NCI-H187 (cell line): ENCODE data around the gene GATAD2A.

Experiments used
- DNase-seq, 2 experiments: peaks; one replicate each; lab custom pipeline; 2025; lab: John Stamatoyannopoulos, UW

Gene GATAD2A

DNA sequence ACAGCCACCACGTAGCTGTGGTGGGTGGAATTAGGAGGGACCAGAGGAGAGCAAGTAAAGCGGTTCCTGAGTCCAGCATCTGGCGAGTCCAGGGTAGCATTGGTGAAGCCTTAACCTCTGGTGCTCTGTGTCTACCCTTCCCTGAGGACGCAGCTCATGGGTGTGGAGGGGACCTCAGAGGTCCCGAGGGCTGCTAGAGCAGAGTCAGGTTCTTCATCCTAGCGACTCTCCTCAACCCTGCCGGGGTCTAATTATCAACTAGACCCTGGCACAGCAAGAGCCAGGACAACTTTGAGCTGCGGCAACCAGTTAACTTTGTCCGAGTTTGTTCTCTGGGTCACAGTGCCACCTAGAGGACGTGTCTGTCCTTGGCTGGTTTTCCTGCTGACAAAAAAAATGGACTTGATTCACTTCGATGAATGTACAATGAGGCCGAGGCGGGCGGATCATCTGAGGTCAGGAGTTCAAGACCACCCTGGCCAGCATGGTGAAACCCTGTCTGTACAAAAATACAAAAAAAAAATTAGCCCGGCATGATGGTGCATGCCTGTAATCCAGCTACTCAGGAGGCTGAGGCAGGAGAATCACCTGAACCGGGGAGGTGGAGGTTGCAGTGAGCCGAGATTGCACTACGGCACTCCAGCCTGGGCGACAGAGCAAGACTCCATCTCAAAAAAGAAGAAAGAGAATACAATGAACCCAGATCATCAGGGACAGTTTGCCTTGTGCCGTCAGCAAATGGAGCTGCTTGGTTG lies 84.9 kb downstream of the GATAD2A start:
- DNase-seq = peak in 1 of 2 experiments; percentile 15

DNA sequence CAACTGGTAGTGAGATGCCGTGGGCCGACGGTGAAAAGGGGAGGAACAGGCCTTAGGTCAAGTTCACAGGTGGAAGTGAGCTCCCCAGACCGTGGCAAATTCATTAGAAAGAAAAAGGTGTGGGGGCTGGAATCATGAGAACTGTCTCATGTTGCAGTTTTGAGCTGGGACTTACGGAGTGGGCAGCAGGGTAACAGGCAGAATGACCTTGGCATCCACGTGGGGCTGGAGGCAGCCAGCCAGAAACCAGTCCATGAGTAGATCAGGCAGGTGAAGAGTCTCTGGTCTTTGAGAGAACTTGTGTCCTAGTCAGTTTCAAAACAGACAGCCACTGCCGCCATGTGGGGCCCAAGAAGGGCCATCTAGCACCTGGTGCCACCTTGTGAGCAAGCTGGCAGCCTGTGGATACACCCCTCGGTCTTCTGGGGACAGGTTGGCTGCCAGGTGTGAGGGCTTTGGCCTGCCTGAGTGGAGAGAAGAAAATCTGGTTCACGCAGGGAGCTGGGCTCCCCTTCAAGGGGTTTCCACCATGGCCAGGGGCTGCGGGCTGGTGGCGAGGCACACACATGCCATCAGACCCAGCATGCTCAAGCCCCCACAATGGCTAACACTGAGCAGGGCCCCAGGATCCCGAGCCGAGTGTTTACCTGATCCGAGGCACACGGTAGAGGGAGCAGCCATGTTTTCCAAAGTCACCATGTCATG lies 86.0 kb downstream of the GATAD2A start:
- no peak for DNase-seq

DNA sequence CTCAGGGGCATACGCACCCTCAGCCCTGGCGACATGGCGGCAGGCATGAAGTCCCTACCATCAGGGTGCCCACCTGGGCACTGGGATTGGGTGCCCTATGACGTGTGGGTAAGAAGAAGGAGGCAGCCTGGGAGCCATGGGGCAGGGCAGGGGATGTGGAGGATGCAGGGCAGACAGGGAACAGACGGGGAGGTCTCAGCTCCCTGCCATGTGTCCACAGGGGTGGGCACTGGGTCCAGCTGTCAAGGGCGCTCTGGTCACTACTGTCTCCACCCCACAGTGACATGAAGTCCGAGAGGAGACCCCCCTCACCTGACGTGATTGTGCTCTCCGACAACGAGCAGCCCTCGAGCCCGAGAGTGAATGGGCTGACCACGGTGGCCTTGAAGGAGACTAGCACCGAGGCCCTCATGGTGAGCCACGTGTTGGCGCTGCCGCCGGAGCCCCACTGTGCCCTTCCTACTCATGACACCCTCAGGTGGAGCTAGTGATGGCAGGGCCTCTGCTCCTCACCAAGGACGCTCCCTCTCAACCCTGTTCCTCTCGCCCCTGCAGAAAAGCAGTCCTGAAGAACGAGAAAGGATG lies 86.6 kb downstream of the GATAD2A start:
- no peak for DNase-seq

DNA sequence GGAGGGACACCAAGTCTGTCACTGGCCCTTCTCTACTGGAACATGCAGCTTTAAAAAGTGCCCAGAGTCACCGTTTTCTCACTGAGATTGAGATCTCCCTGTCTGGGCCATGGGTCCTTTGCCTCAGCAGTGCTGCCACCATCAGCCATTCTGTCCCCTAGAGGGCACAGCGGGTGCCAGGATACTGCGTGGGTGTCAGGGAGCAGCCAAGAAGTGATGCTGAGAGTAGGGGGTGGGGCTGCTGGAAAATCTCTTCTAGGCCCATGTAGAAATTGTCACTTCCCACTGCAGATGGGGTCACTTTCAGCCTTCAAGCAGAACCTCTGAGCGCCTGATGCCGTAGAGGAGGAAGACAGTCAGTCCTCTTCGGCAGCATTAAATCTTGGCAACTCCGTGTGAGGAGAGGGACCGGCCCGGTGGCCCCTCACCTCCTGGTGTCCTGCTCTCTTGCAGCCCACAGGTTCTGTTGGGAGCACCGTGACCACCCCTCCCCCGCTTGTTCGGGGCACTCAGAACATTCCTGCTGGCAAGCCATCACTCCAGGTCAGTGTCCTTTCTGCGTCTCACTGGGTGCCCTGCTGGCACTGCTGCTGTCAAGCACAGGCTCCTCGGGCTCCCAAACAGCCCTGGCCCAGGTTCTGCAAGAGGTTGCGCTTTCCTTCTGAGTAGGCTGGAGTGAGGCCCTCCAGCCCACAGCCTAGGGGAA lies 88.5 kb downstream of the GATAD2A start:
- no peak for DNase-seq

DNA sequence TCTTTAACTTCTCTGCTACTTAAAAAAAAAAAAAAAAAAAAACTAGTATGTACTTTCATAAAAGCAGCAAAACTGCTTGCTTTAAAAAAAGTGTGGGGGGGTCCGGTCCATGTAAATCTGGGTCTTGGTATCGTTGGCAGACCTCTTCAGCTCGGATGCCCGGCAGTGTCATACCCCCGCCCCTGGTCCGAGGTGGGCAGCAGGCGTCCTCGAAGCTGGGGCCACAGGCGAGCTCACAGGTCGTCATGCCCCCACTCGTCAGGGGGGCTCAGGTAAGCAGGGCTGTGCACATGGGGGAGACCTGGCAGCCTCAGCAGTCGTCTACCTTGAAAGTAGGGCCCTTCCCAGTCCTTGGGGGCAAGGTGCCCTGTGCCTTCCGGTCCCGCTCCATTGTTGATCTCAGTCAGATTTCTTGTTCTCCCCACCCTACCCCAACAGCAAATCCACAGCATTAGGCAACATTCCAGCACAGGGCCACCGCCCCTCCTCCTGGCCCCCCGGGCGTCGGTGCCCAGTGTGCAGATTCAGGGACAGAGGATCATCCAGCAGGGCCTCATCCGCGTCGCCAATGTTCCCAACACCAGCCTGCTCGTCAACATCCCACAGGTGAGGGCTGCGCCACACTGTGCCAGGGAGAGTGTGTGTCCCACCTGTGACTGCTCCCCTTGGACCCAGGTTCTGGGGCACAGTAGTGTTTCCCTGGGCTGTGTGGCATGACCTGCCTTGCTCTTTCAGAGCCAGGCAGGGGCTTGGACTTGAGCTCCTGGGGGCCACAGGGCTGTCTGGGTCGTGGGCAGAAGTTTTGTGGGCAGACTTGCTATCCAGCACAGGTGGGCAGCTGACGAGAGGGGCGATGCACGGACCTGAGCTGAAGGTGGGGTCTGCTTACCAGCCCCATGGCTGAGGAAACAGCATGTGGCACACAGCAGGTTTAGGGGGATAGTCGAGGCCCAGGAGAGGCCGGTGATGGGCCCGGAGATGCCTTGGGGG lies 90.4 kb downstream of the GATAD2A start:
- no peak for DNase-seq

DNA sequence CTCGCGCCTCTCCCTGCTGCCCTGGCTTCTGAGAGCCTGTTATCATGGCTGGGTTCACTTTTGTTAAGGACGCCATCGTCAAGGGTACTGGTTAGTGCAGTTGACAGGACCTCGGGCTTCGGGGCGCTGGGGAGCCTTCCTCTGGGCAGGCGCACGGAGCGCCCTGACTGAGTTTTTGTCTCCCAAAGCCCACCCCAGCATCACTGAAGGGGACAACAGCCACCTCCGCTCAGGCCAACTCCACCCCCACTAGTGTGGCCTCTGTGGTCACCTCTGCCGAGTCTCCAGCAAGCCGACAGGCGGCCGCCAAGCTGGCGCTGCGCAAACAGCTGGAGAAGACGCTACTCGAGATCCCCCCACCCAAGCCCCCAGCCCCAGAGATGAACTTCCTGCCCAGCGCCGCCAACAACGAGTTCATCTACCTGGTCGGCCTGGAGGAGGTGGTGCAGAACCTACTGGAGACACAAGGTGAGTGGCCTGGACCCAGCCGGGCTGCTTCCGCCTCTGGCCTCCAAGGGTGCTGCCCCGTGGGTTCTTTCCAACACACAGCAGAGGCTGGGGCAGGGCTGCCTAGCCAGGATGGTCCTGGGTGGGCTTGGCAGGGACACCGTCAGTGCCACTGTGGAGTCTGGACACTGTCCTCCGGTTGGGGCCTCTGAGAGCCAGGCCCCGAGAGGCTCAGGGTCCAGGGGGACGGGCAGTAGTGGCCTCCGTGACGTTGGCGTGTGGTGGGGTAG lies 92.9 kb downstream of the GATAD2A start:
- DNase-seq = no peak

DNA sequence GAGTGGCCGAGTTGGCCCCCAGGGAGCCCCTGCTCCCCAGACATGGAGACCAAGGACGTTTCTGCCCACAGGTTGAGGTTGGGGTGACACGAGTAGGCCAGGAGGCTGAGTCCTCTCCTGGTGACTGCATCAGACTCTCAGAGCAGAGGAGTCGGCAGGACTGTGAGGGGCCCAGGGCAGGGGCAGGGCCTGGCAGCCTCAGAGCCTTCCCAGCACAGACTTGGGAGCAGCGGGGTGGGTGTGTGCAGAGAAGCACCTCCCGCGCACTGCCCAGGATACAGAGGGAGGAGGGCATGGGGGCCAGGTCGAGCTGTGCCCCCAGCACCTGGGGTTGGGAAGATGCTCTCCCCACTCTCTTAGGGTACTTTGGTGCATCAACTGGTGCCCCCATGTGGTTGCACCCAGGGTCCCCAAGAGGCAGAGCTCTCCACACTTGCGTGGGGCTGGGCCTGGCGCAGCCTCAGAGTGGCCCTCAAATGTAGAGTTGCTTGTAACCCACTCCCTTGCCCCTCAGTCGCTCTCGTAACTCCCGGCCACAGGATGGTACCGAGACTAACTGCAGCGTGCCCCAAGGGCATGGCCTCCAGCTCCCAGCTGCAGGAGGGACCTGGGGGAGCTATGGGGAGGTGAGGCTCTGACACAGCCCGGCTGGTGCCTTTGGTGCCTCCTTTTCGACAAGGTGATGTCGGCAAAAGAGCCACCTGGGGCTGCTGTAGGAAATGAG lies 94.0 kb downstream of the GATAD2A start:
- DNase-seq = no peak

DNA sequence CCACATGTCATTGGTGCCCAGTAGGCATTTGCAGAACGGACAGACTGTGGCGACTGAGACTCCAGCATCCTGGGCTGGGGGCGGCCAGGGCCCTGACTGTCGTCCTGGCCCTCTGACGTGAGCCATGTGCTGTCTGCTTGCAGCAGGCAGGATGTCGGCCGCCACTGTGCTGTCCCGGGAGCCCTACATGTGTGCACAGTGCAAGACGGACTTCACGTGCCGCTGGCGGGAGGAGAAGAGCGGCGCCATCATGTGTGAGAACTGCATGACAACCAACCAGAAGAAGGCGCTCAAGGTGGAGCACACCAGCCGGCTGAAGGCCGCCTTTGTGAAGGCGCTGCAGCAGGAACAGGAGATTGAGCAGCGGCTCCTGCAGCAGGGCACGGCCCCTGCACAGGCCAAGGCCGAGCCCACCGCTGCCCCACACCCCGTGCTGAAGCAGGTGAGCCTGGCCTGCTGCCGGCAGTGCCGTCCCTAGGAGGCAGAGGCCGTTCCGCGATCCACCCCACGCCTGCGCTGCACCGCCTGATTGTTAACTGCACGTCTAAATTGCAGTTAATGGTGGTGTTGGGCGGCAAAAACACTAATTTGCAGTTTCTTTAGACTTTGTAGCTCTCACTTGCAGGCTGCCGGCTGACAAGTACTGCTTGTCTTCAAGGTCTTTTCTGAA lies 95.6 kb downstream of the GATAD2A start:
- no peak for DNase-seq

DNA sequence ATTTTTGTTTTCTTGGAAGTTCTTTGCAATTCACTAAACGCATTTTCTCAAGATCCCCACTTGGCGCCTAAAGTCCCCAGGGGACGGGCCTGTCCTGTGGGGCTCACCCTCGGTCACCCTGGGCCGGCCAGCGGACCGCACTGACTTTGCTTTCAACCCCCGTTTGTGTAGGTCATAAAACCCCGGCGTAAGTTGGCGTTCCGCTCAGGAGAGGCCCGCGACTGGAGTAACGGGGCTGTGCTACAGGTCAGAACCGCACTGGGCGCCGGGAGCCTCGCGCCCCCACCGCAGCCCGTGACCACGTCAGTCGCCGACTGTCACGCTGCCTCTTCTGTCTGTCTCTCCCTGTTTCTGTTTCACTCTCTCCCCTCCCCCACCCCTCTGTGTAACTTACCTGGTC lies 96.3 kb downstream of the GATAD2A start:
- DNase-seq = no peak

DNA sequence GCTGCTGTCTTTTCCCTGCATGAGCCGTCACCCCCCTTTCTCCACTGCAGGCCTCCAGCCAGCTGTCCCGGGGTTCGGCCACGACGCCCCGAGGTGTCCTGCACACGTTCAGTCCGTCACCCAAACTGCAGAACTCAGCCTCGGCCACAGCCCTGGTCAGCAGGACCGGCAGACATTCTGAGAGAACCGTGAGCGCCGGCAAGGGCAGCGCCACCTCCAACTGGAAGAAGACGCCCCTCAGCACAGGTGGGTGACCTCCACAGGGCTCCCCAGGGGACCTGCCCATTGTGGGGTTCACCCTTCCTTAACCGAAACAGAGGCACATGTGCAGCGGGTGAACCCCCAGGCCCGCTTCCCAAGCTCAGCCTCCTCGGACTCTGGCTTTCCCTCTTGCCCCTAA lies 96.8 kb downstream of the GATAD2A start:
- DNase-seq = no peak

DNA sequence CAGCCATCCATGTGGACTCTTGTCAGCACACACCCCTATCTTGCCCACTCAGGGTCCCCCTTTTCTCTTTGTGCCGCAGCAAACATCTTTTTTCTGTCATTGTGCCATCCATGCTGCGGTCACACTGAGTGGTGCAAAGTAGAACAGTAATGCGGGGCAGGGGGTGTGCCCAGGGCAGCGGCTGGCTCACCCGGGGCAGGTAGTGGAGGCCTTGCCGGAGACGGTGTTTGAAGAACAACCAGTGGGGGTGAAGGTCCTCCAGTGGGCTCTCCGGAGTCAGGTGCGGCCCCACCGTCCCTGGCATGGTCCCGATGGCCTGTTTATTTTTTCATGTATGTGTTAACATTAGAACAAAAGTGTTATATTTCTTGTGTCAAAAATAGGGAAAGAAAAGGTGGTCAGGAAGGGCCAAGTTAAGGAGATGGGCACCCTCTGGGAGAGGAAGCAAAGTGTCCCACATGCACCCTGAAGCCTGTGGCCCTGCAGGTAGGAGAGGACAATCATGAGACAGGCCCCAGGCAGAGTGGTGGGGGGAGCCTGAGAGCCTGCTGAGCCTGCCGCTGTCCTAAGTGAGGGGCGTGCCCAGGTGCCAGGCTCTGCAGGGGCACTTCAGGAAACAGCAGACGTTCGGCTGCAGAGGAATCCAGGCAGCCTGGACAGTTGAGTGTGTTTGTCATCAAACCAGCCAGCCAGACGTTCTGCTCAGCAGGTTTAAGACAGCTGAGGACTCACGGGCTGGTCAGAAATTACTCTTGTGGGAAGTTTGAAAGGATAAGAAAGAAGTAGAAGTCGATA lies 97.5 kb downstream of the GATAD2A start:
- no peak for DNase-seq

DNA sequence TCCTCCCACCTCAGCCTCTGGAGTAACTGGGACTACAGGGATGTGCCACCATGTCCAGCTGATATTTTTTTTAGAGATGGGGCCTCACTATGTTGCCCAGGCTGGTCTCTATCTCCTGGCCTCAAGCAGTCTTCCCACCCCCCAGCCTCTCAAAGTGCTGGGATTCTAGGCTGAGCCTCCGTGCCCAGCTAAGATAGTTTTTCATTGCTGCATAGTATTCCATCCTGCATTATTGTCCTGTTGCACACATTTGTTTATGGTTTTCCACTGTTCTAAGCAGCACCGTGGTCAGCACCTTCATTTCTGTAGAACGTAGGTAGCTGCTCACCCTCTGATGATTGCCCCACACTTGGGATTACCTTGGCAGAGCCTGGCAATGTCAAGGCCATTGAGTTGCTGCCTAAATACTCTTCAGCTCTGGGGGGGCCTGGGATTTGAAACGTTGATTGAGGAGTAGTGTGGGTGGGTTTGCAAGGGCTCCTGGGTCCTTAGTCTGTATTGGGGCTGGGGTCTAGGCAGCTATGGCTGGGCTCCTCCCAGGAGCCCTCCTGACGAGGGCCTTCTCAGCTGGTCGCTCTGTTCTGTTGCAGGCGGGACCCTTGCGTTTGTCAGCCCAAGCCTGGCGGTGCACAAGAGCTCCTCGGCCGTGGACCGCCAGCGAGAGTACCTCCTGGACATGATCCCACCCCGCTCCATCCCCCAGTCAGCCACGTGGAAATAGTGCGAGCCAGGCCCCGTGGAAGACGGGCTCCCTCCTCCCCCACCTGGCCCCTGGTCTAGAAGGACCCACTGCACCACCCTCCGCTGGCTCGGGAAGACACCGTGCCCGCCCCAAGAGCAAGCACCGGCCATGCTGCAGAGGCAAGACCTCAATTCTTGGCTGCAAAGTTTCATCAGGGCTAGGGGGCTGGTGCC lies 99.5 kb downstream of the GATAD2A start:
- no peak for DNase-seq

DNA sequence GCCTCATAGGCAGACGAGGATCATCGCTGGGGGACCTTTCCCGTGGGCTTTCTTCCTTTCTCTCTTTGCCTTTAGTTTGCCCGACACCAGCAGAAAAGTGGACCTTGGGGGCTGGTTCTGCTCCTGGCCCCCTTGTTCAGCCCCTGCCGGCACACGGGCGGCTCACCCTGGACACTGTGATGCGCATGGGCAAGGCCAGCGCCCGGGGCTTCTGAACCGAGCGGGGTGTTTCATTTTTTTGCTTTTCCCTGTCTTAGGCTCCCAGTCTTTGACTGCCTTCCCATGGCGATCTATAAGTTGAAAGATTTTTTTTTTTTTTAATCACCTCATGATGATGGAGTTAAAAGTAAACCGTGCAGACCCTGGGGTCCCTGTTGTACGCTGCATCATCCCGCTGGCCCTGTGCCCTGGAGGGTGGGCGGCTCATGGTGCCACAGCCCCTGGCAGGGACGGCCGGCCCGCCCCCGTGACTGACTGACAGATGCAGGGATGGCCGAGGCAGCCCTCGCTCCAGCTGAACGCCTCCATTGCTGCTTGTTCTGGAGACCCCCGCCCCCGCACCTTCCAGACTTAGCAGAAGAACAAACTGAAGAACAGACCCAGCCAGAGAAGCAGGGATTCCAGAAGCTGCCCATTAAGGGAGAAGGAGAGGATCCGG lies 100.3 kb downstream of the GATAD2A start:
- no peak for DNase-seq

DNA sequence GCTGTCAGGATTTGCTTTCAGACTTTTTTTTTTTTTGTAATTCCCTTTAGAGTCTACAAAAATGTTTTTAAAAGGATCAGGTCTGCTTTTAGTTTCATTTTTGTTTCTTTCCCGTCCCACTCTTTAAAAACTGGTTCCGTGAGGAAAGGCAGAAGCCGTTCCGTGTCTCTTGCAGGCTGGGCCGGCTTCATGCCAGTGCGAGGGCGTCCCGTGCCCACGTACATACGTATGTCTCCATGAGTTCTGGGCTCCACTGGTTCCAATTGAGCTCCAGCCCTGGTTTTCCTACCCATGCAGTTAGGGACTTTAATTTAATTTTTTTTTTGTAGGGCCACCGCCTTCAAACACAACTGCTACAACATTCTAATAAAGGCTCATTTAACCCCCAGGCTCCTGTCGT lies 101.1 kb downstream of the GATAD2A start:
- no peak for DNase-seq

DNA sequence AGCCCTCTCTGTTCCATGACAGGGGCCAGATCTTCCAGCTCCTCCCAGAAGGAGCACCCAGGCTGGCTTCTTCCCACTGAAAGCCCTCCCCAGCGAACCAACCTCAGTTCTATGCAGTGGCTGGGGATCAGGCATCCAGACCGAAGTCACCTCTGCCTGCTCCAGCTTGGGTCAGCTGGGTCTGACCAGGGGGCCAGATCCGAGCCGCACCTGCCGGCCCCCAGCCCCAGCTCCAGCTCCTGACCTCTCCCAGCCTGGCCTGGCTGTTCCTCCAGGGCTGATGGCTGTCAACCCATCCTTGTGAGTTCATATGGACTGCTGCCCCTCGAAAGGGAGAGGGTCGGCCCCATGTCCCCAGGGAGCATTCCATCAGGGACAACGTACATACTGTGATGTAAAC lies 101.9 kb downstream of the GATAD2A start:
- no peak for DNase-seq

DNA sequence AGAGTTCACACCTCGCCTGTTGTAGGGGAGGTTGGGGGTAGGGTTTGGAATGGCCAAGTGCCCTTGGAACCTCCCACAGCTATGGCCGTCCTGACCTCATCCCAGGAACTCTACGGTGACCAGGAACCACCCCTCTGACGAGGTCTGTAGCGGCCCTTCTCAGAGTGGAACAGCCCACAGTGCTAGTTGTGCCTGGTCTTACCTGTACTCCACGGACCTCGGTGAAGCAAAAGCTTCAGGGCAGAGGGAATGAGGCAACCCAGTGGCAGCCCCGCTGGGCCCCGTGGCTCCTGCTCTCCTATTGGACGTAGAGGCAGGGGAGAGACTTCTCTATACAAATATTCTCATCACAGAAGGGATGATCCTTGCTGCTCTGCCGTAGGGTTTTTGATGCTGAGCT lies 102.7 kb downstream of the GATAD2A start:
- no peak for DNase-seq

DNA sequence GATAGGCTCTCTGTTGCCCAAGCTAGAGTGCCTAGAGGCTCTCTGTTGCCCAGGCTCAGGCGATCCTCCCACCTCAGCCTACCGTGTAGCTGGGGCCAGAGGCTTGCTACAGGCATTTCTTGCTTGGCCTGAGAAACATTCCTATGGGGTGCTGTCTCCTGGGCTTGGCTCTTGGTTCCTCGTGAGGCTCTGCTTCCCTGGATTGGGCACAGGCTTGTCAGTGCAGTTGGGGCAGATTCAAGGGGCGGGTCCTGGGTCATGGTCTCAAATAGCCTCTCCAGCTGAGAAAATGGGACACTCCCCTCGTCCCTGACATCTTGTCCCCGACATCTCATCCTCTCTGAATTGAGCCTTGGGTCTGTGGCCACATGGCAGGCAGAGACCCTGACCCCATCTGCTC lies 105.0 kb downstream of the GATAD2A start:
- no peak for DNase-seq
